Stimulated activated CD4-positive, alpha-beta T cell treated with anti-CD3 and anti-CD28 coated beads, Interleukin-2, amount 100 ng/mL, for 24 hours (primary cell): ENCODE data around the gene DEFB129.
"Not testable (repeated sequence)": the region's sequence is repeated elsewhere in the genome, so short reads cannot be mapped to it uniquely, and the experiment has no call there.

Experiments
- DNase-seq, 2 donors: peaks; one replicate each; pipeline ENCODE4 v3.0.0-alpha.2; 2020

The DEFB129 gene

GRCh38 chr20:226958-227357, at the start of gene DEFB129:
TSS of gene DEFB129 (plus strand) at chr20:227258. CDS start at chr20:227289, 31 bp downstream.
- no peak for DNase-seq

GRCh38 chr20:184288-184687, 42.8 kb upstream of the DEFB129 start:
- no peak for DNase-seq

- DNase-seq = no peak
Measured at GRCh38 chr20:187733-188132, 39.3 kb upstream of the DEFB129 start.

GRCh38 chr20:189611-190010, 37.4 kb upstream of the DEFB129 start, which contains the start of gene DEFB128:
TSS of gene DEFB128 (minus strand) at chr20:189711. CDS start at chr20:189623, 88 bp downstream.
- no peak for DNase-seq

GRCh38 chr20:198225-198624, 28.8 kb upstream of the DEFB129 start:
- DNase-seq = no peak

- DNase-seq = no peak
Measured at GRCh38 chr20:199996-200395, 27.1 kb upstream of the DEFB129 start.

GRCh38 chr20:203630-204029, 23.4 kb upstream of the DEFB129 start:
- DNase-seq = not testable (repeated sequence)

GRCh38 chr20:208942-209566, 18.0 kb upstream of the DEFB129 start:
- DNase-seq = peak in 1 of 2 donors; percentile 17

- DNase-seq = no peak
Measured at GRCh38 chr20:210809-211502, 16.1 kb upstream of the DEFB129 start.

GRCh38 chr20:214383-214782, 12.7 kb upstream of the DEFB129 start:
- no peak for DNase-seq

GRCh38 chr20:215796-216195, 11.3 kb upstream of the DEFB129 start:
- no peak for DNase-seq

GRCh38 chr20:217266-217665, 9.8 kb upstream of the DEFB129 start:
- no peak for DNase-seq

GRCh38 chr20:219290-220115, 7.6 kb upstream of the DEFB129 start:
- no peak for DNase-seq

- DNase-seq = no peak
Measured at GRCh38 chr20:221258-221830, 5.7 kb upstream of the DEFB129 start.

- DNase-seq = not testable (repeated sequence)
Measured at GRCh38 chr20:225879-226278, 1.2 kb upstream of the DEFB129 start.

- DNase-seq = no peak
Measured at GRCh38 chr20:227439-228105, 514 bp downstream of the DEFB129 start.

GRCh38 chr20:235891-236290, 8.8 kb downstream of the DEFB129 start:
- DNase-seq = no peak

GRCh38 chr20:237489-237888, 10.4 kb downstream of the DEFB129 start:
- DNase-seq = peak; percentile 27 to 38

GRCh38 chr20:237929-238328, 10.9 kb downstream of the DEFB129 start:
- no peak for DNase-seq

GRCh38 chr20:242905-243304, 15.8 kb downstream of the DEFB129 start:
- no peak for DNase-seq

GRCh38 chr20:251354-251753, 24.3 kb downstream of the DEFB129 start:
- DNase-seq = no peak

GRCh38 chr20:252801-253200, 25.7 kb downstream of the DEFB129 start:
- no peak for DNase-seq

GRCh38 chr20:253447-253846, 26.4 kb downstream of the DEFB129 start:
- DNase-seq = not testable (repeated sequence)
